Endothelial cell of umbilical vein (primary cell): ENCODE data around the gene FAM98A. TPM values are rescaled to one million over a fixed set of nuclear protein-coding genes. Genes with fewer than 3 reads are reported as not detected.

Source experiments
- BruUV-seq: library from RNA; stranded (reverse); fragments of 400-500 nt; replicated peaks from 2 replicates; lab custom pipeline; 2021; lab: Mats Ljungman, UMichigan
- CTCF ChIA-PET: fragments of 300-600, 350-600 bp; sonication (Branson Sonifier 250); formaldehyde crosslinking; loops from one replicate; lab custom pipeline; 2021; ENCODE audit warnings: antibody characterized with exemption, inconsistent platforms; lab: Charles Lee
- POLR2A ChIA-PET: fragments of 300-600, 350-600 bp; sonication (Branson Sonifier 250); formaldehyde crosslinking; loops from one replicate; lab custom pipeline; 2021; ENCODE audit warnings: antibody characterized with exemption, inconsistent platforms; lab: Charles Lee
- DNase-seq: peaks from one replicate; pipeline ENCODE4 v3.0.0-alpha.2; 2011; ENCODE audit warnings: low read depth, low spot score
- FAIRE-seq: peaks from 2 replicates; lab custom pipeline; 2011; peaks lifted over from hg19 to GRCh38; lab: Jason Lieb, UNC
- H2AFZ ChIP-seq: 2 replicates; pipeline ENCODE4 v1.6.0; 2012; ENCODE audit warnings: low read depth, low read length, control low read depth, inconsistent platforms
- H3K27ac ChIP-seq: 2 replicates; pipeline ENCODE4 v1.5.1; 2011; ENCODE audit warnings: low read depth, mild to moderate bottlenecking, control low read depth, low read length, moderate library complexity; ENCODE audit not compliant: insufficient read depth
- H3K27me3 ChIP-seq, 2 experiments: 2 replicates each; pipeline versions ENCODE4 v1.6.0 to v1.6.1; 2011; ENCODE audit warnings: low read length in 2 of 2, mixed read lengths in 1 of 2; ENCODE audit not compliant: control insufficient read depth in 2 of 2, insufficient read depth in 2 of 2
- H3K36me3 ChIP-seq, 2 experiments: 2 replicates in 1 of 2; 3 replicates in 1 of 2; pipeline ENCODE4 v1.5.1; 2011; ENCODE audit warnings: low read length in 2 of 2, mild to moderate bottlenecking in 1 of 2, moderate library complexity in 1 of 2; ENCODE audit not compliant: control insufficient read depth in 2 of 2, insufficient read depth in 2 of 2; ENCODE audit errors: extremely low read depth in 1 of 2
- H3K4me1 ChIP-seq: 3 replicates; pipeline ENCODE4 v1.5.1; 2011; ENCODE audit warnings: mild to moderate bottlenecking, low read length; ENCODE audit not compliant: control insufficient read depth, insufficient read depth; ENCODE audit errors: extremely low read depth
- H3K4me2 ChIP-seq: 2 replicates; pipeline ENCODE4 v1.6.1; 2011; ENCODE audit warnings: low read length, control low read depth, mixed read lengths; ENCODE audit not compliant: insufficient read depth
- H3K4me3 ChIP-seq, 3 experiments: fragments of 200-600 bp in 1 of 3; sonication (generic), shearing (Covaris generic) in 1 of 3; replicated peaks in 1 of 3; 2 replicates each; pipeline ENCODE4 v1.5.1; 2011 to 2016; ENCODE audit warnings: control low read depth in 3 of 3, low read length in 3 of 3, mild to moderate bottlenecking in 2 of 3, inconsistent platforms in 1 of 3, low read depth in 1 of 3, moderate library complexity in 1 of 3; ENCODE audit not compliant: insufficient read depth in 1 of 3
- H3K79me2 ChIP-seq: 2 replicates; pipeline ENCODE4 v1.6.0; 2012; ENCODE audit warnings: low read length, inconsistent platforms; ENCODE audit not compliant: control insufficient read depth, insufficient read depth
- H3K9ac ChIP-seq: replicated peaks from 2 replicates; pipeline ENCODE3; 2011; ENCODE audit warnings: low read length, control low read depth; ENCODE audit not compliant: insufficient read depth; ENCODE audit errors: extremely low read depth
- H3K9me1 ChIP-seq: replicated peaks from 3 replicates; pipeline ENCODE4 v1.6.0; 2011; ENCODE audit warnings: mild to moderate bottlenecking, low read length; ENCODE audit not compliant: control insufficient read depth, insufficient read depth; ENCODE audit errors: extremely low read depth
- H3K9me3 ChIP-seq: replicated peaks from 2 replicates; pipeline ENCODE4 v1.5.1; 2012; ENCODE audit warnings: low read length, inconsistent platforms; ENCODE audit not compliant: control insufficient read depth, insufficient read depth
- H4K20me1 ChIP-seq: replicated peaks from 2 replicates; pipeline ENCODE3; 2011; ENCODE audit warnings: mild to moderate bottlenecking, low read length; ENCODE audit not compliant: control insufficient read depth, insufficient read depth; ENCODE audit errors: extremely low read depth
- EZH2 ChIP-seq: IDR thresholded peaks from 2 replicates; pipeline ENCODE4 v1.6.1; 2012; ENCODE audit warnings: borderline replicate concordance, low read depth, mild to moderate bottlenecking, moderate library complexity, low read length, inconsistent platforms; ENCODE audit not compliant: severe bottlenecking
- FOS ChIP-seq: IDR thresholded peaks from 2 replicates; pipeline ENCODE4 v1.6.1; 2011; ENCODE audit warnings: mild to moderate bottlenecking, low read length, moderate library complexity, borderline replicate concordance; ENCODE audit not compliant: insufficient read depth
- GATA2 ChIP-seq: IDR thresholded peaks from 2 replicates; pipeline ENCODE4 v1.7.0; 2011; ENCODE audit warnings: low read depth, mild to moderate bottlenecking, moderate library complexity, mixed read lengths, low read length; ENCODE audit not compliant: insufficient read length, insufficient read depth
- JUN ChIP-seq: IDR thresholded peaks from 2 replicates; pipeline ENCODE4 v1.6.1; 2011; ENCODE audit warnings: borderline replicate concordance, low read depth; ENCODE audit not compliant: insufficient read length, insufficient read depth
- MYC ChIP-seq: IDR thresholded peaks from one replicate; pipeline ENCODE4 v1.6.1; 2011; ENCODE audit warnings: mild to moderate bottlenecking, low read depth, low read length
- POLR2A ChIP-seq: IDR thresholded peaks from 2 replicates; pipeline ENCODE4 v1.6.1; 2012; ENCODE audit warnings: low read depth, mild to moderate bottlenecking, control low read depth, low read length
- POLR2AphosphoS5 ChIP-seq: IDR thresholded peaks from 2 replicates; pipeline ENCODE4 v1.6.1; 2012; ENCODE audit warnings: low read depth, mild to moderate bottlenecking, control low read depth, low read length, moderate library complexity; ENCODE audit not compliant: insufficient read depth
- dilution Hi-C: fragments of 300-500 bp; cut with MboI; formaldehyde crosslinking; loops from one replicate; pipeline ENCODE4 v1.15.0; 2019; ENCODE audit warnings: low sequenced_read_pairs; ENCODE audit not compliant: extremely low pct_ligation_motif_present
- intact Hi-C: fragments of 100-400 bp; cut with micrococcal nuclease; formaldehyde crosslinking; loops from one replicate; pipeline ENCODE4 v1.10.0; 2022
- polyA plus RNA-seq, 4 experiments: library from polyadenylated mRNA; depleted of rRNA in 3 of 4; stranded (reverse) in 3 of 4; unstranded in 1 of 4; fragments of >200 nt; gene quantifications; 2 replicates each; pipeline versions ENCODE4 v1.2.1 to v1.2.3, GENCODE V29; 2011 to 2012; ENCODE audit warnings: missing spikeins in 1 of 4
- total RNA-seq: library from RNA; stranded (reverse); gene quantifications from 2 replicates; pipeline ENCODE4 v1.2.3, GENCODE V29; 2021
- TF ChIP-seq, protein P1 (sequence below): IDR thresholded peaks from 2 replicates; pipeline ENCODE4 v1.6.1; 2011; ENCODE audit not compliant: insufficient read depth, insufficient read length
- TF ChIP-seq, protein P2 (sequence below), 2 donors: IDR thresholded peaks; 1 replicate in 1 of 2; 2 replicates in 1 of 2; pipeline ENCODE4 v1.5.1; 2011; ENCODE audit warnings: low read length in 2 of 2, mild to moderate bottlenecking in 2 of 2, moderate library complexity in 2 of 2, control low read depth in 1 of 2, inconsistent platforms in 1 of 2, low read depth in 1 of 2; ENCODE audit not compliant: insufficient read depth in 1 of 2; ENCODE audit errors: extremely low read depth in 1 of 2

FAM98A gene
- total and polyA plus RNA-seq, 2 donors (not counting 3 experiments of a cell fraction or from before 2014, with no cell fraction given) = 52.8 to 97.1 TPM

DNA sequence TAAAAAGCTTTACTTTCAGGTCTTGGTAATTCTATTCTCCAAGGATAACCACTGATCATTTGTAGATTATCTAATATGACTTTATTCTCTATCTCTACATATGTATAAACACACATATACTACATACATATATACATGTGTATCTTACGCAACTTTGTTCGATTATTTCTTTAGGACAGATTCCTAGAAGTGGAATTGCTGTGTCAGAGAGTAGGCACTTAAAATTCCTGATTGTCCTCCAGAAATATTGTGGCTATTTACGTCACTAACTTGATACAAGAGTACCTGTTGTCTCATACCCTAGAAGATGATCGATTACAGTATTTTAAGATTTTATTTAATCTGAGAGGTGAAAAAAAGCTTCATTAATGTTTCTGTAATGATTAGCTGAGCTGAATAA is 57.9 kb downstream of the FAM98A start:
- POLR2A ChIA-PET = no interaction called here
- no peak for FAIRE-seq
- dilution Hi-C loops = no loop called here

More for the DNA sequence above, 57.9 kb downstream of the FAM98A start:
- no peaks in the 10 kb centered on the region for H3K79me2 ChIP-seq
- H3K9me3 ChIP-seq = no peaks in the 10 kb centered on the region
- H3K36me3 ChIP-seq = no peaks in the 10 kb centered on the region
- no peaks in the 10 kb centered on the region for H3K27me3 ChIP-seq
- no peaks in the 10 kb centered on the region for H3K4me1 ChIP-seq
- no peak overlapping the region for H2AFZ ChIP-seq
- no peaks in the 10 kb centered on the region for H3K9me1 ChIP-seq
- CTCF ChIA-PET = no interaction called here
- no peak for TF ChIP-seq GATA2
- TF ChIP-seq JUN = no peak
- TF ChIP-seq MYC = no peak
- TF ChIP-seq, protein P1, sequence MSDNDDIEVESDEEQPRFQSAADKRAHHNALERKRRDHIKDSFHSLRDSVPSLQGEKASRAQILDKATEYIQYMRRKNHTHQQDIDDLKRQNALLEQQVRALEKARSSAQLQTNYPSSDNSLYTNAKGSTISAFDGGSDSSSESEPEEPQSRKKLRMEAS = no peak
- no peak for TF ChIP-seq FOS
- TF ChIP-seq POLR2A = no peak
- no peak for TF ChIP-seq EZH2
- TF ChIP-seq POLR2AphosphoS5 = no peak
- TF ChIP-seq, protein P2, sequence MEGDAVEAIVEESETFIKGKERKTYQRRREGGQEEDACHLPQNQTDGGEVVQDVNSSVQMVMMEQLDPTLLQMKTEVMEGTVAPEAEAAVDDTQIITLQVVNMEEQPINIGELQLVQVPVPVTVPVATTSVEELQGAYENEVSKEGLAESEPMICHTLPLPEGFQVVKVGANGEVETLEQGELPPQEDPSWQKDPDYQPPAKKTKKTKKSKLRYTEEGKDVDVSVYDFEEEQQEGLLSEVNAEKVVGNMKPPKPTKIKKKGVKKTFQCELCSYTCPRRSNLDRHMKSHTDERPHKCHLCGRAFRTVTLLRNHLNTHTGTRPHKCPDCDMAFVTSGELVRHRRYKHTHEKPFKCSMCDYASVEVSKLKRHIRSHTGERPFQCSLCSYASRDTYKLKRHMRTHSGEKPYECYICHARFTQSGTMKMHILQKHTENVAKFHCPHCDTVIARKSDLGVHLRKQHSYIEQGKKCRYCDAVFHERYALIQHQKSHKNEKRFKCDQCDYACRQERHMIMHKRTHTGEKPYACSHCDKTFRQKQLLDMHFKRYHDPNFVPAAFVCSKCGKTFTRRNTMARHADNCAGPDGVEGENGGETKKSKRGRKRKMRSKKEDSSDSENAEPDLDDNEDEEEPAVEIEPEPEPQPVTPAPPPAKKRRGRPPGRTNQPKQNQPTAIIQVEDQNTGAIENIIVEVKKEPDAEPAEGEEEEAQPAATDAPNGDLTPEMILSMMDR (IDR thresholded peaks at IDR 0.05; ENCODE audit: extremely low read depth in 1 of 2, insufficient read depth in 1 of 2, low read depth in 1 of 2, low read length in 2 of 2) = no peak
- DNase-seq = no peak
- H3K4me2 ChIP-seq = no peak overlapping the region
- intact Hi-C loops = no loop called here
- BruUV-seq = no TSS peak
- H4K20me1 ChIP-seq = no peaks in the 10 kb centered on the region
- no peak overlapping the region for H3K9ac ChIP-seq
- H3K27ac ChIP-seq = no peak overlapping the region
- no peak overlapping the region for H3K4me3 ChIP-seq
